ENCODE results near the gene RNPS1. TPM values are rescaled to one million over a fixed set of nuclear protein-coding genes. Genes with fewer than 3 reads are reported as not detected.

Gene RNPS1
- total and polyA plus RNA-seq, 9 of the 15 experiments (the other 6 are each of a cell fraction or from before 2014, with no cell fraction given), result 44.9 to 338 (median 202) TPM

DNA sequence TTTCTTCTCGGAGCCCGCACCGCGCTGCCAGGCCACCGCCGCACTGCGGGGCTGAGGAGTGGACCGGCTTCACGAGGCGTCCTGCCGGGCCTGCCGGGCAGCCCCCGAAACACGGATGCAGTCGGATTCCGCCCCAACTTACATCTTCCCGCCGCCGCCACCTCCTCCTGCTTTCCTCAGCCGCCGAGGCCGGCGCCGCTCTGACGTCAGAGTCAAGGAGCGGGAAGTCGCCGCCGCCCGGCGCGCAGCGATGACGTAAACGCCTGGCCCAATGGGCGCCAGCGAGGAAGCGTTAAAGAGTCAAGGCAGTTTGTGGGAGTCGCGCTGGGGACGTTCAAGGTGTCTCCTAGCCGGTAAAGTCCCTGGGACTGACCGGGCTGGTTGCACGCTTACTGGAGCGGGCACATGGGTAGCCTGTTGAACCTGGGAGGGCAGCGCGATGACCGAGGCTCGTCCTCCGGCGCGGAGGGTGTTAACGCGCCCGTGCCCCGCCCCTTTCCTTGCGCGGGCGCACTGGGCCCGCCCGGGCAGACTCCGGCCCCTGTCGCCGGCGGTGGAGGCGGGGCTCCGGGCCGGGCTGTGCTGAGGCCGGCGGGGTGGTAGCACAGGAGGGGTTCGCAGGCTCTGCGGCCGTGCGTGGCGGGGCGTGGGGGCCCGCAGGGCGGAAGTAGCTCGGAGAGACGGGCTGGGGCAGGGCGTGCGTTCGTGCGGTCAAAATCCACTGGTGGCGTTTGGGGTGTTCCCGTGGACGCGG is at the start of gene RNPS1 (continued):
- TF ChIP-seq SP2 (IDR thresholded peaks at IDR 0.05; ENCODE audit: extremely low read depth, low read depth, low read length, poor library complexity, severe bottlenecking), result no peak
- no peak for TF ChIP-seq PTRF (tag; IDR thresholded peaks at IDR 0.05)
- no peak for TF ChIP-seq BDP1 (IDR thresholded peaks at IDR 0.05; ENCODE audit: insufficient read depth, insufficient read length)
- TF ChIP-seq MAFG (tag; conservative IDR thresholded peaks at IDR 0.05), result no peak
- TF ChIP-seq ZC3H4 (CRISPR knock-in tag; IDR thresholded peaks at IDR 0.05; ENCODE audit: borderline replicate concordance), result no peak
- TF ChIP-seq, protein P1, sequence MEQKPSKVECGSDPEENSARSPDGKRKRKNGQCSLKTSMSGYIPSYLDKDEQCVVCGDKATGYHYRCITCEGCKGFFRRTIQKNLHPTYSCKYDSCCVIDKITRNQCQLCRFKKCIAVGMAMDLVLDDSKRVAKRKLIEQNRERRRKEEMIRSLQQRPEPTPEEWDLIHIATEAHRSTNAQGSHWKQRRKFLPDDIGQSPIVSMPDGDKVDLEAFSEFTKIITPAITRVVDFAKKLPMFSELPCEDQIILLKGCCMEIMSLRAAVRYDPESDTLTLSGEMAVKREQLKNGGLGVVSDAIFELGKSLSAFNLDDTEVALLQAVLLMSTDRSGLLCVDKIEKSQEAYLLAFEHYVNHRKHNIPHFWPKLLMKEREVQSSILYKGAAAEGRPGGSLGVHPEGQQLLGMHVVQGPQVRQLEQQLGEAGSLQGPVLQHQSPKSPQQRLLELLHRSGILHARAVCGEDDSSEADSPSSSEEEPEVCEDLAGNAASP (IDR thresholded peaks at IDR 0.05), result no peak
- no peak for TF ChIP-seq HMG20A (CRISPR knock-in tag; conservative IDR thresholded peaks at IDR 0.05)
- peak; percentile 99 for TF ChIP-seq MTA1 (IDR thresholded peaks at IDR 0.05; ENCODE audit: borderline replicate concordance)
- TF ChIP-seq CBFA2T3 (IDR thresholded peaks at IDR 0.05), result peak; percentile 11; the same call in 1 of the 2 replicates
- no peak for TF ChIP-seq RBM15 (IDR thresholded peaks at IDR 0.05; ENCODE audit: insufficient read depth, low read length)
- peak in 1 of 2 experiments; percentile 89; a peak in 2 of 4 replicates for TF ChIP-seq TRIM24 (IDR thresholded peaks at IDR 0.05)
- no peak for TF ChIP-seq HIVEP1 (CRISPR knock-in tag; IDR thresholded peaks at IDR 0.05)
- TF ChIP-seq PCBP2 (IDR thresholded peaks at IDR 0.05; ENCODE audit: low read depth, low read length, poor library complexity, severe bottlenecking), result no peak
- no peak for TF ChIP-seq ZNF23 (CRISPR knock-in tag; IDR thresholded peaks at IDR 0.05)
- TF ChIP-seq ZBED1 (IDR thresholded peaks at IDR 0.05), result peak; percentile 69
- TF ChIP-seq, protein P2, sequence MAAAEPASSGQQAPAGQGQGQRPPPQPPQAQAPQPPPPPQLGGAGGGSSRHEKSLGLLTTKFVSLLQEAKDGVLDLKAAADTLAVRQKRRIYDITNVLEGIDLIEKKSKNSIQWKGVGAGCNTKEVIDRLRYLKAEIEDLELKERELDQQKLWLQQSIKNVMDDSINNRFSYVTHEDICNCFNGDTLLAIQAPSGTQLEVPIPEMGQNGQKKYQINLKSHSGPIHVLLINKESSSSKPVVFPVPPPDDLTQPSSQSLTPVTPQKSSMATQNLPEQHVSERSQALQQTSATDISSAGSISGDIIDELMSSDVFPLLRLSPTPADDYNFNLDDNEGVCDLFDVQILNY (CRISPR knock-in tag; IDR thresholded peaks at IDR 0.05), result no peak; the same call in 1 of the 2 replicates
- TF ChIP-seq, protein P3, sequence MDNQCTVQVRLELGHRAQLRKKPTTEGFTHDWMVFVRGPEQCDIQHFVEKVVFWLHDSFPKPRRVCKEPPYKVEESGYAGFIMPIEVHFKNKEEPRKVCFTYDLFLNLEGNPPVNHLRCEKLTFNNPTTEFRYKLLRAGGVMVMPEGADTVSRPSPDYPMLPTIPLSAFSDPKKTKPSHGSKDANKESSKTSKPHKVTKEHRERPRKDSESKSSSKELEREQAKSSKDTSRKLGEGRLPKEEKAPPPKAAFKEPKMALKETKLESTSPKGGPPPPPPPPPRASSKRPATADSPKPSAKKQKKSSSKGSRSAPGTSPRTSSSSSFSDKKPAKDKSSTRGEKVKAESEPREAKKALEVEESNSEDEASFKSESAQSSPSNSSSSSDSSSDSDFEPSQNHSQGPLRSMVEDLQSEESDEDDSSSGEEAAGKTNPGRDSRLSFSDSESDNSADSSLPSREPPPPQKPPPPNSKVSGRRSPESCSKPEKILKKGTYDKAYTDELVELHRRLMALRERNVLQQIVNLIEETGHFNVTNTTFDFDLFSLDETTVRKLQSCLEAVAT (IDR thresholded peaks at IDR 0.05), result peak; percentile 46 to 88; a peak in 3 of 4 replicates

All from K562 (cell line).